Measurements from ENCODE around the gene ZNF716.
"Not testable (repeated sequence)": the region's sequence is repeated elsewhere in the genome, so short reads cannot be mapped to it uniquely, and the experiment has no call there.

The ZNF716 gene

GRCh38 chr7:57449904-57450303 is at the start of gene ZNF716:
Gene ZNF716, plus strand, starts transcription at chr7:57450177. Its CDS starts 112 bp downstream, at chr7:57450289.
- no peak for DNase-seq

GRCh38 chr7:57400531-57401155 is 49.3 kb upstream of the ZNF716 start:
- DNase-seq, result no peak

- DNase-seq, result not testable (repeated sequence)
Measured at GRCh38 chr7:57403051-57403450, 46.9 kb upstream of the ZNF716 start.

GRCh38 chr7:57403601-57404342 is 46.2 kb upstream of the ZNF716 start:
- no peak for DNase-seq

GRCh38 chr7:57404343-57404966 is 45.5 kb upstream of the ZNF716 start:
- DNase-seq, result no peak

- no peak for DNase-seq
Measured at GRCh38 chr7:57404967-57405421, 45.0 kb upstream of the ZNF716 start.

- DNase-seq, result no peak
Measured at GRCh38 chr7:57407125-57407524, 42.9 kb upstream of the ZNF716 start.

- no peak for DNase-seq
Measured at GRCh38 chr7:57412168-57412567, 37.8 kb upstream of the ZNF716 start.

GRCh38 chr7:57412618-57413017 is 37.4 kb upstream of the ZNF716 start:
- no peak for DNase-seq

- no peak for DNase-seq
Measured at GRCh38 chr7:57413529-57414398, 36.2 kb upstream of the ZNF716 start.

- DNase-seq, result no peak
Measured at GRCh38 chr7:57414415-57414814, 35.6 kb upstream of the ZNF716 start.

- no peak for DNase-seq
Measured at GRCh38 chr7:57414852-57415251, 35.1 kb upstream of the ZNF716 start.

- DNase-seq, result no peak
Measured at GRCh38 chr7:57415326-57415725, 34.7 kb upstream of the ZNF716 start.

GRCh38 chr7:57415730-57416129 is 34.2 kb upstream of the ZNF716 start:
- DNase-seq, result no peak

GRCh38 chr7:57416601-57417358 is 33.2 kb upstream of the ZNF716 start:
- no peak for DNase-seq

GRCh38 chr7:57417736-57418135 is 32.2 kb upstream of the ZNF716 start:
- DNase-seq, result no peak

- no peak for DNase-seq
Measured at GRCh38 chr7:57423768-57424167, 26.2 kb upstream of the ZNF716 start.

GRCh38 chr7:57424515-57425238 is 25.3 kb upstream of the ZNF716 start:
- DNase-seq, result no peak

- DNase-seq, result no peak
Measured at GRCh38 chr7:57425239-57425944, 24.6 kb upstream of the ZNF716 start.

- no peak for DNase-seq
Measured at GRCh38 chr7:57425969-57426628, 23.9 kb upstream of the ZNF716 start.
